Effector CD8-positive, alpha-beta T cell (primary cell): ENCODE data around the gene HOXA13.

Source experiments
- DNase-seq: peaks from one replicate; lab custom pipeline; 2025; lab: John Stamatoyannopoulos, UW

Gene HOXA13

DNA sequence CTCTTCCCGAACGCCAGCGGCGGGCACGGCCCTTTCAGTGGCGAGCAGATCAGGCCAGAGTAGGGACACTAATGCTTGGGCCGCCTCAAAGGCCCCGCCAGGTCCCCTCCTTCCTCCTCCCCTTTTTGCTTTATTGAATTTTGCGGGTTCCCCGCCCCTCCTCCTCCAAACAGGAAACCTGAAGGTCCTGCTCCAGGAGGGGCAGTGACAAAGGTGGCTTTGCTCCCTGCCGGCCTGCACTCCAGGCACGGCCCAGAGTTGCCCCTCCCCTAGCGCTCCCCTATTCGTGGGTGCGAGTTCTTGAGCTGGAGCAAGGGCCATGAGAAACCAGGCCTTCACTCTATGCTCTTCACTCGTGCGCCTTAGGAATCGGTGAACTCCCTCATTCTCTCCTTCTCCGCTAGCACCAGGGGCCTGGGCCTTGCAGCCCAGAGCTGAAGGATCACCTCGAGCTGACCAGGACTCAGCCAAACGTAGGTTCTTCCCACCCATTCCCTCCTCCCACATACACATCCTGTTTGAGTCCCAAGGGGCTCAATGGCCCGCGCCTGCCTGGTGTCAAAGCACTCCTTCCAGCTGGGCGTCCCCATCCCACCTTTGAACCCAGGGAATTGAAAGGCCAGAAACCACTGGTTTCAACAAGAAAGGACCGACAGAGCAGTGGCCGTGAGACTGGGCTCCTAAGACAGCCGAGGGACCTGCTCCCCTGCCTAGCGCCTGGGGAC, 51.7 kb downstream of the HOXA13 start:
- no peak for DNase-seq

DNA sequence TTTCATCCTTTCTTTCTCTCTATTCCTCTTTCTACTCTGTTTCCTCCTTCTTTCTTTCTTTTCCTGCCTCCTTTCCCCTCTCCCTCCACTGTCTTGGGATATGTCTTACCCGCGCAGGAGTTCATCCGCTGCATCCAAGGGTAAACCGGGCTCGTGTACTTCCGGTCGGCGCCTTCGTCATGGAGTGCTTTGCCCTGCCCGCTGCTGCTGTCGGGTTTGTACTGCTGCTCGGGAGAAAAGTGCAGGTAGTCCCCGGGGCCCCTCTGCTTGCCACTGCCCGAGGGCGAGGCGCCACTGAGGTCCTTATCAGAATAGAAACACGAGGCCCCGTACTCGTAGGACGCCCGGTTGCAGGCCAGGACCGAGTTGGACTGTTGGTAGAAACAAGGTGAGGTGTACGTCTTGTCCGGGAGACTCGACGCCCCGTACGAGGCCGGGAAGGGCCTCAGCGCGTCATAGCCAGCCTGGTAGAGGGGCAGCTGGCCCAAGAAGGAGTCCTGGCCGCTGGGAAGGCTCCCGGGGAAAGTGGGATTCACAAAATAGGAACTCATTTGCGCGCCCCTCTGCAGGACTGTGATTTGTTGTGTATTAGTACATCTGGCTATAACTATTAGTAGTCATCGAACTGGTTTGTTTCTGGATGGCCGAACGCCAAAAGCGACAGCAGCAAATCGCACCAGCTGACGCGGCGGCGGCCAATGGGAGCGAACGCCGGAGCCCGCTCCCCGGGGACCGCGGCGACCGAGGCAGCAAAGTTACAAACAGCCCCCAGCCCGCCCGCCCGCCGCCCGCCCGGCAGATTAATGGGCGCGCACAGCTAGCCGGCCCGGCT, 52.5 kb downstream of the HOXA13 start, which contains the start of gene HOXA6:
Gene HOXA6 (minus strand): TSS at position 576 of the 832 bp plus-strand sequence. CDS start 25 bp downstream, at position 551.
- no peak for DNase-seq

GRCh38 chr7:27146491-27147198, 53.2 kb downstream of the HOXA13 start:
- DNase-seq = no peak

DNA sequence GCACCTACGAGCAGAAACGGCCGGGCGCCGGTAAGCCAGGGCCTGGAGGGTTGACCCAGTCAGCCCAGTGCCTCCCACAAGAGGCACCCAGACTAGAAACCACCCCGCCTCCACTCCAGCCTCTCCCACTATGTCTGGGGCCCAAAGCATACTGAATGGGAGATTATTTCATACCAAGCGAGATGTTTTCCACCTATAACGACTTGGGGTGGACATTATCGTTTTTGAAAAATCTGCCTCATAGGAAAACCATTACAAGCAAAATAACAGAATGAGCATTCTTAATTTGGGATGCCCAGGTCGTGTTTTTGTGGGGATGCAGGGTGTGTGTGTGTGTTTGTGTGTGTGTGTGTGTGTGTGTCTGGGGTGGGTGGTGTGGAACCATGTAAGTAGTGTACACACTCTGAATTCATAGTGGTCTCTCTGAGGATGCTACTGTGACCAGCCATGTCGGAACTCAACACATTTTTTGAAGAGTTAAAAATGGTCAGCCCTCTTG, 53.9 kb downstream of the HOXA13 start:
- DNase-seq = no peak

GRCh38 chr7:27145165-27145913, 54.6 kb downstream of the HOXA13 start:
- no peak for DNase-seq

- DNase-seq = no peak
These were observed 55.1 kb downstream of the HOXA13 start for GRCh38 chr7:27144781-27145164.
